HG02678 (cell line): ENCODE data around the gene TRIM52.

Experiments
- ATAC-seq: cut with Tn5 transposase; IDR thresholded peaks from one replicate; pipeline ENCODE4 v1.9.1; 2021; ENCODE audit warnings: mild to moderate bottlenecking, moderate library complexity; ENCODE audit not compliant: unreplicated experiment

The TRIM52 gene

GRCh38 chr5:181258576-181258975 lies 2.4 kb downstream of the TRIM52 start:
- ATAC-seq: no peak

DNA sequence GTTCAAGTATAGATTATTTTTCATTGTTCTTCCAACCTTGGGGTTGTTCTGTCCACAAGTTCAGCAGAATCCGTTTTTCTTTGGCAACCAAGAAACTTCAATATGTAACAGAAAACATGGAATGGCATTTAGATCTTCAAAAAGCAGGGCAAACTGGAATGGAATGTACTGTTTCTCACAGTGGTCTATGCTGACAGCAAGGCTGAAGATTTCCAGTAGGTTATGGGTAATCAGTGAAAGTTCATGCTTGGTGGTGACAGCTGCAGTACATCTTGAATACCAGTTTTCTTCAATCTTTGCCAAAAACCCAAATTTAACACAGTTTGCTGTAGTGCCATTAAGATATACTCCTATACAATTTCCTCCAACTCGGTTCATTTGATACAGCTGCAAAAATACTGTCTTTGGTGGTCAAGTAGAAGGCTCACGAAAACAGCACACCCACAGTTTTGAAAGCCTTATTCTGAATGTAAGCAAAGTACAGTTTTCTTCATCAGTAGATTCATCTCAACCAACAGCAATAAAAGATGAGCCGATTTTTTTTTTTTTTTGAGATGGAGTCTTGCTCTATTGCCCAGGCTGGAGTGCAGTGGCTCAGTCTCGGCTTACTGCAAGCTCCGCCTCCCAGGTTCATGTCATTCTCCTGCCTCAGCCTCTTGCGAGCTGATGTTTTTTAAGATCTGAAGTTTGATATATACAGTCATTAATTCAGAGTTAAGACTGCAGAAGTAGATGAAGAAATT lies 4.9 kb downstream of the TRIM52 start:
- ATAC-seq: no peak

GRCh38 chr5:181255276-181255675 lies 5.7 kb downstream of the TRIM52 start:
- no peak for ATAC-seq

DNA sequence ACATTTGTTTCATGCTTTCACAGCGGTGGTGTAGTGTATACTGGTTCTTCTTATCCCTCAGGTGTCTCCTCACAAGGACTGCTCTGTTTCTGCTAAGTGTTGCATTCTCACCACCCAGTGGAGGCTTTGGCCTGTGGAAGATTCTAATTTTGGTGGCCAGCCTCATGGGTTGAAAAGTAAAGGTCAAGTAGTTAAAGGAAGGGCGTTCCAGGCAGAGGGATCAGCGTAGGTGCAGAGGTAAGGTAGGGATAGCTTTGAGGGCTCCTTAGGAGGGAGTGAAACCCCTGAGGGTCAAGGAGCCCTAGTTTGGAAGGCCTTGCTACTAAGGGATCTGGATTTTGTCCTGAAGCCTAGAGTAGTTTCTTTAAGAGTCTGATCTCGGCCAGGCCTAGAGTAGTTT lies 12.7 kb downstream of the TRIM52 start:
- no peak for ATAC-seq

- peak; percentile 49 for ATAC-seq
Measured at GRCh38 chr5:181246276-181247049, 14.5 kb downstream of the TRIM52 start.

DNA sequence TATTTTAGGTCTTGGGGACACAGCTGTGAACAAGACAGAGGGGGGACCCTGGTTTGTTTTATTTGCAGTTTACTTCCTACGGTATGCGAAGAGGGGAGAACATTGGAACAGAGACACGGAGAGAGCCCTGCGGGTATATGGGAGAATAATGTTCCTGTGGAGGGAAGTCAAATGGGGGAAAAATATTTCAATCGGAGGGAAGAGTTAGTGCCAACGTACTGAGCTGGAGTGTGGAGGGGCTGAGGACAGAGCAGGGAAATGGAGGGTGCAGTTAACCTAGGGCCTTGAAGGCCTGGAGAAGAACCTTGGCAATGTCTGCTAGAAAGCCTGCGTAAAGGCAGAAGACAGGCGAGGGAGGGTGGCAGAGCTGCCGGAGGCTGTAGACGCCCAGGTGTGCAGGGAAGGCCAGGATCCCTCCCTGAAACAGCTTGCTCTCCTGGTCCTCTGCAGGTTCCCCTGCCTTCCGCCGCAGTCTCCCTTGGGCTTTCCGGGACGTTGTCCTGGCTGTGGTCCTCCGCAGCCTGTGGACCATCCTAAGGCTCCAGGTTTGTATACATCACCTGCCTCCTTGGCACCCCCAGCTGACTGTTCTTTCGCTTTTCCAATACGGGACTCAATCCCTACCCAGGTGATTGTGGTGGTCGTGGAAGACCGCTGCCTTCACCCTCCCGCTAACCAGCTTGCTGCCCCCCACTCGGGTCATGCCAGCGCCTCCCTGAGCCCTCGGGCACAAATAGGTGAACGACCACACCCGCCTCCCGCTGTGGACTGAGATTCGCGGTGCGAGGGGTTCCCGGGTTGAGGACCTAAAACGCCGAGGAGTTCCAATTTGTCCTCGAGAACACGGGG lies 15.3 kb downstream of the TRIM52 start:
- peak; percentile 3 for ATAC-seq

- ATAC-seq: peak; percentile 61
Measured at GRCh38 chr5:181243564-181244343, 17.2 kb downstream of the TRIM52 start, which contains the start of gene RACK1. RACK1 (minus strand) TSS chr5:181243906; CDS start chr5:181243800, 106 bp downstream.

DNA sequence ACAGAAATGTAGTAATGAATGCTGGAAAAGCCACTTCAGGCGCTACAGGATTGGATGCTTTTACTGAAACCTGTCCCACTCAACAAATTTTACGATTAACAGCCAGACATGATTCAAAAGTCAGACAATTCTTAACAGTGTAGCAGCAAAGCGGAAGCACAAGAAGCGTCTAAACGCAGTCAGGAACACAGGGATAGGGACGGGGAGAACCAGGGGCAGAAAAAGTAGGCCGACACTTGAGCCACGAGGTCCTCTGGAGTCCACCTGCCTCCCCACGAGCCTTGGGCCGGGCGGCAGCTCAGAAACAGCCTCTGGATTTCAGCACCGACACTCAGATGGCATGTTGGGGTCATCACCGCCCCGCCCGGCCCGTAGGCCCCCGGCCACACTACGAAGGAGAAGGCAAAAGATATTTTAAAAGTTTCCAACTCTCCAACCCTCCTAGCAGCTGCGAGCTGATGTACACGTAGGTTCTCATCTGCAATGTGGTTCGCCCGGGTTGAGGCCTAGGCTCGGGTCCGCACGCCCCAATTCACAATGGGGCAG lies 17.9 kb downstream of the TRIM52 start:
- no peak for ATAC-seq

GRCh38 chr5:181242031-181242451 lies 18.9 kb downstream of the TRIM52 start:
- ATAC-seq: no peak

DNA sequence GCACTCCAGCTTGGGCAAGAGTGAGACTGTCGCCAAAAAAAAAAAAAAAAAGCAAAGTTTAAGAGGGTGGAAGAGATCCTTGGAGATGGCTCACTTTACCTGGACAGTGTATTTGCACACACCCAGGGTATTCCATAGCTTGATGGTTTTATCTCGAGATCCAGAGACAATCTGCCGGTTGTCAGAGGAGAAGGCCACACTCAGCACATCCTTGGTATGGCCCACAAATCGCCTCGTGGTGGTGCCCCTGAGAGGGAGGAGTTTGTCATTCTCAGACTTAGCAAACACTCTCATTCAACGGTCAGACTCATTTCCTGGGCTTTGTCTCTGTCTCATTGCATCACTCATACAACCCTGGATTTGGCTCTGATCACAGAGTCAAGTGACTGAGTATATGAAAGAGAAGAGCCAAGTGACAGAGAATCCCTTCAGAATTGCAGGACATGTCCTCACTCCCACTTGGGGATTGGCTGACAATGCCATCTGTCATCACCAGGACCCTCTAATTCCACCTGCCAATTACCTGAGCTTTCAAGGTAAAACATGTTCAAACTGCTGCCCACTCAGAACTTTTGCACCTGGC lies 19.5 kb downstream of the TRIM52 start:
- no peak for ATAC-seq

DNA sequence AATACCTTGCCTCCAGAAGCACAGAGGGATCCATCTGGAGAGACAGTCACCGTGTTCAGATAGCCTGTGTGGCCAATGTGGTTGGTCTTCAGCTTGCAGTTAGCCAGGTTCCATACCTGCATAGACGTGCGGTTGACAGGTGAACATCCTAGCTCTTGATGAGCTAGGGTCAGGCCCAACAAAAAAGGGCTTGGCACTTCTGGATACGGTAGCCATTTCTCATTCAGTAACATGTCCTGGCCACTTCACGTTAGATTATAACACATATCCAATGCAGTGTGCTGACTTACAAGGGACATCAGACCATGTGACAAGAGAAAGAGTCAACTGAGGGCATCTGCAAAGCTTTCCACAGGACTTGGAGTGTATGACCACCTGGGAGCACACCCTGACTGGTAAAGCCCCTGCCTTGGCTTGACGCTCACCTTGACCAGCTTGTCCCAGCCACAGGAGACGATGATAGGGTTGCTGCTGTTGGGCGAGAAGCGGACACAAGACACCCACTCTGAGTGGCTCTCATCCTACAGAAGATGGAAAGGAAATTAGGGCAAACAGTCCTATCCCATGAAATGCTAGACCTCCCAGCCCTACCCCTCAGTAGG lies 21.8 kb downstream of the TRIM52 start:
- no peak for ATAC-seq

DNA sequence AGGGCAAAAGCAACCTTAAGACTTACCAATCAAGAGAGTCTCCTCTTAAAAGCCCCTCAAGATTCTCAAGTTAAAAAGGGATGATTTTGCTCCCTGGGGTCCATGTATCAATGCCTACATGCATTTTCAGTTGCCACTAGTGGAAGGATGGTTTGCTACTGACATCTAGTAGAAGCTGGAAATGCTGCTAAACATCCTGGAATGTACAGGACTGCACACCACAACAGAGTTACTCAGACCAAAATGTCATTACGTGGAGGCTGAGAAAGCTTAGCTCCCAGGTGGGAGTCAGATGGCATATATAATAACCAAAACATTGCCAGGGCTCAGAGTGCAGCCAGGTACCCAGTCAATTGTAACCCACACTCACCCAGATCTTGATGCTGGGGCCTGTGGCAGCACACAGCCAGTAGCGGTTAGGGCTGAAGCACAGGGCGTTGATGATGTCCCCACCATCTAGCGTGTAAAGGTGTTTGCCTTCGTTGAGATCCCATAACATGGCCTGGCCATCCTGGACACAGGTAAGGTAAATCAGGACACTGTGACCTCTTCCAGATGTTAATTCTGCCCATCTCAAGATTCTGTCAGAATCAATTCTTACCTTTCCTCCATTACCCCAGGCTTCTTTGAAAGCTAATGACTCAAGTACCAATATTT lies 23.1 kb downstream of the TRIM52 start:
- ATAC-seq: no peak

DNA sequence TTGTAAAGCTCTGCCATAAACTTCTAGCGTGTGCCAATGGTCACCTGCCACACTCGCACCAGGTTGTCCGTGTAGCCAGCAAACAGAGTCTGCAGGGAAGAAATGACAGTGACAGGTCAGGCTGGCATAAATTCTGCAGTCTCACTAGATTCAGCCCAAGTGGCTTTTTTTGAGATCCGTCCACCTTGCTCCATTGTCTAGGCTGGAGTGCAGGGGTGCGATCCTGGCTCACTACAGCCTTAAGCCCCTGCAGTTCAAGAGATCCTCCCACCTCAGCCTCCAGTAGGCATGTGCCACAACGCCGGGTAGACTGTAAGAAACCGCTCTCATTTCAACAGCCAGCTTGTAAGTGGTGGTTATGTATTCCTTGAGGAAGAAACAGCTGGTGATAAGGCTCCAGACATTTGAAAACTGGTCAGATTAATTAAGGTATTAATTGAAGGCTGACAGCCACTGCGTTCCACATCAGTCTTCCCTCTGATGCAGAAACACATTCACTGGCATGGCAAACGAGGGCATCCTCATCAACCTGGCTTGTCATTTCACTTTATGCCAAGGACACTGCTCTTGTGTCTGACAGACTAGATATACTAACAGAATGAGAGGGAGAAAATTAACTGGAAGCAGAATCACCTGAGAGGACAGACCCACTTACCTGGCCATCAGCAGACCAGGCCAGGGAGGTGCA lies 23.8 kb downstream of the TRIM52 start:
- no peak for ATAC-seq

GRCh38 chr5:181236471-181236870 lies 24.5 kb downstream of the TRIM52 start:
- no peak for ATAC-seq

DNA sequence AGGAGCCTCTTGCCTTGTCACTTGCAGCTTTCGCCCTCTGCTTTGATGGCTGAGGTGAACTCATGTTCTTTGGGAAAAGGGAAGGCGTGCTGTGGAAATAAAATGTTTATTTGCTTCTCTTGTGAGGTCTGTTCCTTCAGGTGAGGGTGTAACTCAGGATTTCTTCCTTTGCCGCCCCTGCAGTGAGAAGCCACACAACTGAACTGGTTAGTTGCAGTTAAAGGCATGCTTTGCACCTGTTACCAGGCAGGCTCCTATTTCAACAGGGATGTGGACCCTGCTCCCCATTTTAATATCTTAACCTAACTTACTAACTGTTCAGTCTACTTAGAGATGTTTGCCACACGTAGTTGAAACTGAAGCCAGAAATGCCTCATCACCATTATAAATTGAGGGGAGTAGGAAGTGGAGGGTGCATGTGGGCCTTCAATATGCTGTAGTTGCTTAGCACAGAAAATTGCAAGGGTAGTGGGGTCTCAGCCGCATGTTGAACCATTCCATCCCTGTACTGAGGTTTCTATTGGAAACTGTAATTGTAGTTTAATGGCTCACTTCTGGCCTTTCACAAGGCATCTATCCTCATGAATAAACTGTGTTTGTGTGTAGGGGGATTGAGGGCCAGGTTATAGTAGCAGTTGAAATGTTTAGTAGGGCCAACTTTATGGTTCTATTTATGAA lies 25.1 kb downstream of the TRIM52 start:
- ATAC-seq: no peak

GRCh38 chr5:181235323-181235688 lies 25.6 kb downstream of the TRIM52 start:
- ATAC-seq: no peak

DNA sequence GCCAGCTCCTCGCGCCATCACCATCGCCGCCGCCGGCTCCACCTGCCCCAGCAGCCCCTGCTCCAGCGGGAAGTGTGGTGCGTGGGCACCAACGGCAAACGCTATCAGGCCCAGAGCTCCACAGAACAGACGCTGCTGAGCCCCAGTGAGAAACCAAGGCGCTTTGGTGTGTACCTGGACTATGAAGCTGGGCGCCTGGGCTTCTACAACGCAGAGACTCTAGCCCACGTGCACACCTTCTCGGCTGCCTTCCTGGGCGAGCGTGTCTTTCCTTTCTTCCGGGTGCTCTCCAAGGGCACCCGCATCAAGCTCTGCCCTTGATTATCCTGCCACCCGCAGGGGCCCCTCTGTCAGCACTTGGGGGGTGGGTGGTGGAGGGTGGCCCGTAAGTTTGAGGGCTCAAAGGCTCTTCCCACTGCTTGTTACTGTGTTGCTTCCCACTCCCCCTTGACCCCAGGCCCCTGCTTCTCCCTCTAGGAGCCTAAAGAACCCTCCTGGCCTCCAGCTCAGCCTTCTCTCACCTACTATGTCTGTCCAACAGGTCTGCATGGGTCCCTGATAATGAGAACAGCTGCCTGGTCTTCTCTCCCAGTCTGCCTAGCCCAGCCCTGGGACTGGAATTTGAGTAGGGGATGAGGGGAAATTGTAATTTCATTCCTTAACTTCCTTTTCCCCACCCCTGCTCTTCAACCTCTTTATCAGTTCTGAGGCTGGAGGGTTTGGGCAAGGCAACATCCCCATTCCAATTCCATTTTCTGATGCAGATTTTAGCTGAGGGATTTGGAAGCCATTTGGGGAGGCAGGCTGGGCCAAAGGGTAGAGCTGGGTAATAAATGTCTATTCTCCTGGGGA lies 26.3 kb downstream of the TRIM52 start:
- no peak for ATAC-seq
